Type B pancreatic cell (in vitro differentiated cells): ENCODE measurements around the gene RNF6. TPM values are rescaled to one million over a fixed set of nuclear protein-coding genes. Genes with fewer than 3 reads are reported as not detected.
A peak's percentile ranks its signal among the peaks of the same experiment; 100 is the strongest.

ENCODE experiments used
- DNase-seq: peaks from one replicate; pipeline ENCODE4 v3.0.0; 2021; ENCODE audit warnings: mixed read lengths; ENCODE audit not compliant: unreplicated experiment; ENCODE audit errors: extremely low spot score
- H3K27ac Mint-ChIP-seq: 2 replicates; pipeline ENCODE4 v1.8.0; 2021; ENCODE audit warnings: mild to moderate bottlenecking, mixed read lengths
- H3K27me3 Mint-ChIP-seq: 2 replicates; pipeline ENCODE4 v1.8.0; 2021; ENCODE audit warnings: mixed read lengths
- H3K36me3 Mint-ChIP-seq: 2 replicates; pipeline ENCODE4 v1.8.0; 2021; ENCODE audit warnings: mixed read lengths
- H3K4me1 Mint-ChIP-seq: one replicate; pipeline ENCODE4 v1.8.0; 2021; ENCODE audit warnings: mixed read lengths; ENCODE audit not compliant: unreplicated experiment
- H3K4me3 Mint-ChIP-seq: 2 replicates; pipeline ENCODE4 v1.8.0; 2021; ENCODE audit warnings: mild to moderate bottlenecking, mixed read lengths
- H3K9me3 Mint-ChIP-seq: 2 replicates; pipeline ENCODE4 v1.8.0; 2021; ENCODE audit warnings: mixed read lengths
- CTCF ChIP-seq: fragments of 200-600 bp; sonication (generic); conservative IDR thresholded peaks from 2 replicates; pipeline ENCODE4 v1.5.0; 2021; ENCODE audit warnings: antibody characterized with exemption, mild to moderate bottlenecking
- total RNA-seq: library from RNA; stranded (reverse); gene quantifications from 2 replicates; pipeline ENCODE4 v1.2.1, GENCODE V29; 2021; ENCODE audit warnings: low replicate concordance

Gene RNF6
- total RNA-seq, 1 donor from 2014 or later: 27.0 TPM

GRCh38 chr13:26184791-26185250 is 37.3 kb downstream of the RNF6 start:
- peak overlapping the region; percentile 79 for H3K27ac Mint-ChIP-seq
- peak; percentile 91 for TF ChIP-seq CTCF

DNA sequence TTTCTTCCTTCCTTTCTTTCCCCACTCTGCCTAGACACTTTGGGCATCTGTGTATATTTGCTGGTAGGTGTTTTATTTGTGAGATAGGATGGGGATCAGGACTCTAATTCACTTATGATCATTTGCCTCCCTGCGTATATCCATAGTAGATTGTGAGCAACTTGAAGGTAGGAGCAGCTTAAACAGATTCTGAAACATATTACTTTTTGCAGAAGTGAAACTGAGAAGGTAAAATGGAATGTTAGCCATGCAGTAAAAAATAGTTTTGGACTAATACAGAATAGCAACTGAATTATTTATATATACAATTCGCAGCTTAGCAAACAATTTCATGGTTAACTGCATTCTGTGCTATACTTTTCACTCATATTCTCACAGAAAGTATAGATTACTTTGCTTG is 38.7 kb downstream of the RNF6 start:
- Mint-ChIP-seq H3K9me3 (no peaks in the 10 kb centered on the region), H3K27me3 (peaks cover 6% of the 10 kb centered on the region), H3K27ac (no peak overlapping the region), H3K4me3 (no peak overlapping the region), H3K36me3 (no peaks in the 10 kb centered on the region), H3K4me1 (peaks cover 11% of the 10 kb centered on the region)
- no peak for DNase-seq
- no peak for TF ChIP-seq CTCF

More at GRCh38 chr13:26184791-26185250, 37.3 kb downstream of the RNF6 start:
- Mint-ChIP-seq H3K4me1 (peaks cover 11% of the 10 kb centered on the region), H3K9me3 (no peaks in the 10 kb centered on the region), H3K27me3 (peaks cover 3% of the 10 kb centered on the region), H3K36me3 (no peaks in the 10 kb centered on the region), H3K4me3 (peak overlapping the region; percentile 82)
- DNase-seq: no peak

DNA sequence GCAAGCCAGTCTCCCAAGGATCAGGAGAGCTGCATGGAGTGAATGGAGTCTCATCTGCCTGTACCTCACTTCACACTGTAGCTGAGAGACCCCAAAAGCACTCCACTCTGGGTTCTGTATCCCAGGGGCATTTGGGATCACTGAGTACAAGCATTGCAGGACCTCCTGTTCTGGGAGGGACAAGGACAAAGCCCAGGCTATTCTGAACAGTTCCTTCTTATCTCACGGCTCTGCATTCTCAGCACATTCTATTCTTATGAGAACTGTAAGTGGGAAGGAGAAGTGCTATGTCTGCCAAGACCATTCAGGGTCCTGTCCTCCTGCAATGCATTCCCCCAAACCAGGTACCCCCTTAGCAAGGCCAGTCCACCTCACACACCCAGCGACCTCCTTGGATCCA is 42.8 kb downstream of the RNF6 start:
- no peak overlapping the region for H3K27ac Mint-ChIP-seq

GRCh38 chr13:26168835-26169234 is 53.3 kb downstream of the RNF6 start:
- no peak overlapping the region for H3K27ac Mint-ChIP-seq
- no peaks in the 10 kb centered on the region for H3K36me3 Mint-ChIP-seq
- no peak overlapping the region for H3K4me3 Mint-ChIP-seq
- peaks cover 3% of the 10 kb centered on the region for H3K27me3 Mint-ChIP-seq
- H3K4me1 Mint-ChIP-seq: no peaks in the 10 kb centered on the region
- no peaks in the 10 kb centered on the region for H3K9me3 Mint-ChIP-seq
- no peak for DNase-seq
- TF ChIP-seq CTCF: no peak

More for the DNA sequence above, 42.8 kb downstream of the RNF6 start:
- Mint-ChIP-seq H3K36me3 (no peaks in the 10 kb centered on the region), H3K27me3 (peaks cover 9% of the 10 kb centered on the region), H3K4me1 (no peaks in the 10 kb centered on the region), H3K9me3 (no peaks in the 10 kb centered on the region), H3K4me3 (no peak overlapping the region)
- no peak for TF ChIP-seq CTCF
- no peak for DNase-seq

DNA sequence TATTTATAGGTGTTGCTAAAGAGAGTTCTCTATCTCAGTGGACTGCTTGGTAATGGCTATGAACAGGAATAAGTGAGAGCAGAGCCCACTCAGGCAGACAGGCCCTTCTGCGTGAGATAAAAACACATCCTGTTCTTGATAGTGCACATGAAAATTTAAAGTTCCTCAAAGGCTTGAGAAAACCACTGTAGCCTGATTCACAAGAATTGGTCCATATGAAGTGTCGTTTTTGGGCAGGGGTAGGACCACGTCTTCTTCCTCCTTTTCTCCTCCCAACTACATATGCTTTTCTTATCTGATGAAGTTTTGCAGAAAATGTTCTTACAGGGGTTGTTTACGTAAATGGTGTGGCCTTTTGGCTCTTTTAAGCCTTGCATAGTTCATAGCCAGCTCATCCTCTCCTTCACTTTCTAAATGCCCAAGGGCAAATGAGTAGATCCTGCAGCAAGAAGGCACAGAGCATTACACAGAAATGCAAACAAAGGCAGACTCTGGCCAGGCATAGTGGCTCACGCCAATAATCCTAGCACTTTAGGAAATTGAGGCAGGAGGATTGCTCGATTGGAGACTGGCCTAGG is 53.8 kb downstream of the RNF6 start:
- Mint-ChIP-seq H3K27ac (no peak overlapping the region), H3K36me3 (no peaks in the 10 kb centered on the region), H3K9me3 (no peaks in the 10 kb centered on the region), H3K4me1 (no peaks in the 10 kb centered on the region), H3K27me3 (peaks cover 3% of the 10 kb centered on the region), H3K4me3 (no peak overlapping the region)
- no peak for DNase-seq
- TF ChIP-seq CTCF: no peak
